ENCODE data around the gene POU2F1. TPM values are rescaled to one million over a fixed set of nuclear protein-coding genes. Genes with fewer than 3 reads are reported as not detected.
A peak's percentile ranks its signal among the peaks of the same experiment; 100 is the strongest.

POU2F1 gene
- total RNA-seq, 2 donors from 2014 or later: 48.6 to 49.4 TPM

DNA sequence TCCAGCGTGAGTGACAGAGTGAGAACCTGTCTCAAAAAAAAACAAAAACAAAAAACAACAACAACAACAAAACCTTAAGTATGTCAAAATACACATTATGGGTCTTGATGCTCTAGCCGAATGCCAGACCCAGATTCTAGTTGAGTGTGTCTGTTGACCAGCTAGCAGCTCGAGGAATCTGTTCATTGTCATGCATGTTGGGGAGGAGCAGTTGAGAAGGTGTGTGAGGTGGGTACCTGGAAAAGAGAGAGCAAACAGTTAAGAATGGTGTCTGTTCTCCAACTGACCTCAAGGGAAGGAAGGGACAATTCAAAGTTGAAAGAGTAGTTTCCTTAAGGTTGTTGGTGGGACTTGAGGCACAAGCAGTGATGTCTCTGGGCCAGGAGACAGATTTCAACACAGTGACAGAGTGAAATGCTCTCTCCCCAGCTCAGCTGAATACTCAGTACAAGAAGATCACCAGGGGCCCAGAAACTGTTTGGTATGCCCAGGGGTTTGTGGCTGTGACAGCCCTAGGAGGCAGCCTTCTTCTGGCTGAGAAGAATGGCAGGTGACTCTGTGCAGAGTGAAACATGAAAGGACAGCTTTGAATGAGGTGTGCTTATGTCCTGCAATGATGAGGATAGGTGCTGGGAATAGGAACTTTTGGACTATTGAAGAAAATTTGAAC is 14.4 kb upstream of the POU2F1 start:
- DNase-seq: peak; percentile 51

DNA sequence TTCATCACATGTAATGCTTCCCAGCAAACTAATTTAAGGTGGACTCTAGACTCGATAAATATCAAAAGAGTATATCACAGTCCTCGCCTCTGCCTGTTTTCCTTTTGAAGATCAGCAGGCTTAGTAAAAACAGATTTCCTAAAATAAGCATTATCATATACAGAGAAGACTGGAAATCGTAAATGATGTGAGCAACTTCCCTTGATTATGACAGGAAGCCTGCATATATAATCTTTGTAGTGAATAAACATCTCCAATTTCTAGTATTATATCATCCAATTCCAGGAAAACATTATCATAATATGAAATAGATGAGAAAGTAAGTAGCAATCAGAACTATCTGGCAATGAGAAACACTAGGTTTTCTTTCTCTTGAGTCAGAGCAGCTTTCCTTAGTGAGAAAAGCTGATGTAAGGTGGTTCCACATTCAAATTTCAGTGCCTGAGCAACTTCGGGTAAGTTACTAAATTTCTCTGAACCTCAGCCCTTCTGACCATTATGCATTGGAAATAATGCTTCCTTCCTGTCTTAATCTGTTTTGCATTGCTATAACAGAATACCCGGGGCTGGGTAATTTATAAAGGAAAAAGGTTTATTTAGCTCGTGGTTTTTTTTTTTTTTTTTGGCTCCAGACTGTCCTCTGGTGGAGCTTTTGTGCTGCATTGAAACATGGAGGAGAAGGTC is 12.6 kb upstream of the POU2F1 start:
- no peak for DNase-seq
- WGBS, 2 experiments (ENCODE audit: insufficient coverage in 1 of 2, insufficient read length in 1 of 2): 71 to 85% methylated on average over 4 to 6 of the region's 6 CpGs

More for the DNA sequence above, 14.4 kb upstream of the POU2F1 start:
- H3K27me3 ChIP-seq (ENCODE audit: control insufficient read depth, insufficient read depth, low read length, poor library complexity, severe bottlenecking): no peaks in the 10 kb centered on the region
- WGBS, 2 experiments (ENCODE audit: insufficient coverage in 1 of 2, insufficient read length in 1 of 2): 85 to 100% methylated on average over 2 to 3 of the region's 3 CpGs
- H3K36me3 ChIP-seq (ENCODE audit: control insufficient read depth, insufficient read depth, low read length): no peaks in the 10 kb centered on the region
- H3K4me3 ChIP-seq (ENCODE audit: low read length): no peak overlapping the region
- H3K36me3 Mint-ChIP-seq (ENCODE audit: low read depth): peaks cover 3% of the 10 kb centered on the region
- peaks cover 11% of the 10 kb centered on the region for H3K9me3 ChIP-seq (ENCODE audit: control insufficient read depth, low read length)
- H3K4me1 Mint-ChIP-seq: peaks cover 4% of the 10 kb centered on the region
- no peaks in the 10 kb centered on the region for H3K4me1 ChIP-seq (ENCODE audit: control insufficient read depth, insufficient read depth, low read length)
- H3K27me3 Mint-ChIP-seq (ENCODE audit: insufficient read depth): no peaks in the 10 kb centered on the region
- H3K9ac ChIP-seq (ENCODE audit: extremely low read depth, low read length, poor library complexity, severe bottlenecking): no peak overlapping the region
- peaks cover 21% of the 10 kb centered on the region for H3K9me3 Mint-ChIP-seq
- H3K27ac ChIP-seq (ENCODE audit: low read depth, low read length): no peak overlapping the region
- TF ChIP-seq, protein P1, sequence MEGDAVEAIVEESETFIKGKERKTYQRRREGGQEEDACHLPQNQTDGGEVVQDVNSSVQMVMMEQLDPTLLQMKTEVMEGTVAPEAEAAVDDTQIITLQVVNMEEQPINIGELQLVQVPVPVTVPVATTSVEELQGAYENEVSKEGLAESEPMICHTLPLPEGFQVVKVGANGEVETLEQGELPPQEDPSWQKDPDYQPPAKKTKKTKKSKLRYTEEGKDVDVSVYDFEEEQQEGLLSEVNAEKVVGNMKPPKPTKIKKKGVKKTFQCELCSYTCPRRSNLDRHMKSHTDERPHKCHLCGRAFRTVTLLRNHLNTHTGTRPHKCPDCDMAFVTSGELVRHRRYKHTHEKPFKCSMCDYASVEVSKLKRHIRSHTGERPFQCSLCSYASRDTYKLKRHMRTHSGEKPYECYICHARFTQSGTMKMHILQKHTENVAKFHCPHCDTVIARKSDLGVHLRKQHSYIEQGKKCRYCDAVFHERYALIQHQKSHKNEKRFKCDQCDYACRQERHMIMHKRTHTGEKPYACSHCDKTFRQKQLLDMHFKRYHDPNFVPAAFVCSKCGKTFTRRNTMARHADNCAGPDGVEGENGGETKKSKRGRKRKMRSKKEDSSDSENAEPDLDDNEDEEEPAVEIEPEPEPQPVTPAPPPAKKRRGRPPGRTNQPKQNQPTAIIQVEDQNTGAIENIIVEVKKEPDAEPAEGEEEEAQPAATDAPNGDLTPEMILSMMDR (conservative IDR thresholded peaks at IDR 0.05): no peak
- H3K27ac Mint-ChIP-seq: no peak overlapping the region
- H3K4me3 Mint-ChIP-seq: no peak overlapping the region

DNA sequence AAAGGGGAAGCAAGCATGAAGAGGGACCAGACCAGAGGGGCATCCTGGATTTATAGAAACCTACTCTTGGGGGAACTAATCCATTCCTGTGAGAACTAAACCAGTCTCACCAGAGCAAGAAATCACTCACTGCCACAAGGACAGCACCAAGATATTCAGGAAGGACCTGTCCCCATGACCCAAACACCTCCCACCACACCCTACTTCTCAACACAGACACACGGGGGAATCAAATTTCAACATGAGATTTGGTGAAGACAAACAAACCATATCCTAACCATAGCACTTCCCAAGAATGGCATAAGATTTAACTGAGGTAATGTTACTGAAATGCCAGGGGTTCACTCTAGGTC is 12.1 kb upstream of the POU2F1 start:
- Mint-ChIP-seq H3K27ac (no peak overlapping the region), H3K27me3 (ENCODE audit: insufficient read depth) (no peaks in the 10 kb centered on the region), H3K36me3 (ENCODE audit: low read depth) (peaks cover 3% of the 10 kb centered on the region), H3K9me3 (peaks cover 21% of the 10 kb centered on the region), H3K4me3 (no peak overlapping the region), H3K4me1 (peaks cover 5% of the 10 kb centered on the region)
- 80% methylated on average over 1 of the region's 1 CpG; no CpG with 5 or more reads in 1 of the 2 experiments for WGBS, 2 experiments (ENCODE audit: insufficient coverage in 1 of 2, insufficient read length in 1 of 2)
- H3K4me1 ChIP-seq (ENCODE audit: control insufficient read depth, insufficient read depth, low read length): no peaks in the 10 kb centered on the region
- H3K9me3 ChIP-seq (ENCODE audit: control insufficient read depth, low read length): peaks cover 11% of the 10 kb centered on the region
- no peaks in the 10 kb centered on the region for H3K27me3 ChIP-seq (ENCODE audit: control insufficient read depth, insufficient read depth, low read length, poor library complexity, severe bottlenecking)
- H3K4me3 ChIP-seq (ENCODE audit: low read length): no peak overlapping the region
- H3K9ac ChIP-seq (ENCODE audit: extremely low read depth, low read length, poor library complexity, severe bottlenecking): no peak overlapping the region
- no peaks in the 10 kb centered on the region for H3K36me3 ChIP-seq (ENCODE audit: control insufficient read depth, insufficient read depth, low read length)
- no peak overlapping the region for H3K27ac ChIP-seq (ENCODE audit: low read depth, low read length)
- TF ChIP-seq, protein P1 (conservative IDR thresholded peaks at IDR 0.05): no peak
- DNase-seq: no peak

More for the DNA sequence above, 12.6 kb upstream of the POU2F1 start:
- no peaks in the 10 kb centered on the region for H3K27me3 ChIP-seq (ENCODE audit: control insufficient read depth, insufficient read depth, low read length, poor library complexity, severe bottlenecking)
- no peak overlapping the region for H3K27ac ChIP-seq (ENCODE audit: low read depth, low read length)
- peaks cover 21% of the 10 kb centered on the region for H3K9me3 Mint-ChIP-seq
- no peak overlapping the region for H3K9ac ChIP-seq (ENCODE audit: extremely low read depth, low read length, poor library complexity, severe bottlenecking)
- no peaks in the 10 kb centered on the region for H3K4me1 ChIP-seq (ENCODE audit: control insufficient read depth, insufficient read depth, low read length)
- no peaks in the 10 kb centered on the region for H3K27me3 Mint-ChIP-seq (ENCODE audit: insufficient read depth)
- peaks cover 5% of the 10 kb centered on the region for H3K4me1 Mint-ChIP-seq
- H3K27ac Mint-ChIP-seq: no peak overlapping the region
- H3K4me3 Mint-ChIP-seq: no peak overlapping the region
- peaks cover 11% of the 10 kb centered on the region for H3K9me3 ChIP-seq (ENCODE audit: control insufficient read depth, low read length)
- peaks cover 3% of the 10 kb centered on the region for H3K36me3 Mint-ChIP-seq (ENCODE audit: low read depth)
- no peaks in the 10 kb centered on the region for H3K36me3 ChIP-seq (ENCODE audit: control insufficient read depth, insufficient read depth, low read length)
- no peak overlapping the region for H3K4me3 ChIP-seq (ENCODE audit: low read length)
- TF ChIP-seq, protein P1 (conservative IDR thresholded peaks at IDR 0.05): peak; percentile 70

All from endodermal cell (in vitro differentiated cells).